Astrocyte of the cerebellum (primary cell): ENCODE measurements around the gene LIN52.

Experiments
- DNase-seq: peaks from one replicate; pipeline ENCODE4 v3.0.0-alpha.2; 2011; ENCODE audit warnings: low read depth
- H3K4me3 ChIP-seq: 2 replicates; pipeline ENCODE4 v1.5.1; 2011; ENCODE audit warnings: mild to moderate bottlenecking, low read depth, low read length, moderate library complexity
- CTCF ChIP-seq: IDR thresholded peaks from 2 replicates; pipeline ENCODE4 v1.5.1; 2012; ENCODE audit warnings: low read length, low read depth, moderate library complexity, mild to moderate bottlenecking; ENCODE audit errors: missing control alignments
- in situ Hi-C: cut with HindIII; loops from 2 replicates; pipeline ENCODE4 v1.10.0; 2017; ENCODE audit warnings: low sequenced_read_pairs

The LIN52 gene

GRCh38 chr14:74235017-74235416 lies 150.3 kb downstream of the LIN52 start:
- no peak for DNase-seq
- in situ Hi-C loops = loop anchor here (25.0 kb wide), 1 partner anchor 123 kb away; no protein-coding TSS in a partner anchor
- no peak for TF ChIP-seq CTCF

DNA sequence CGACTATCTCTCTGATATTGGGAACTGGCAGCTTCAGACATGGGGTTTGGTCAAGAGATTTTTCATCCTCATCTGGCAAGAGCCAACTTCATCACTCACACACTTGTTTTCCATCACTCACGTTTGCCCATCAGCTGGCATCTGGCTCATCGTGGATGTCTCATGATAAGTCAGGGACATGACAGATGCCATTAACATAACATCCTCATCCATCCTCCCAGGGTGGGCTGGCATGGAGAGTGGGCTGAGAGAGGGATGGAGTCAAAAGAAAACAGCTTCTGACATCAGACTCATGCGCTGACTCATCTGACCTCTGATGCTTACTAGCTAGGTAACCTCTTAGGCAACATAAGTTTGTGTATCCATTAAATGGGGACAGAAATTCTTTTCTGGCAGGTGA lies 152.7 kb downstream of the LIN52 start:
- H3K4me3 ChIP-seq = no peak overlapping the region
- no peak for TF ChIP-seq CTCF
- no peak for DNase-seq
- in situ Hi-C loops = loop anchor here (25.0 kb wide), 1 partner anchor 125 kb away; no protein-coding TSS in a partner anchor

More at GRCh38 chr14:74235017-74235416, 150.3 kb downstream of the LIN52 start:
- H3K4me3 ChIP-seq = no peak overlapping the region

- no peak within 1 kb of the TSS for H3K4me3 ChIP-seq
- no peak for TF ChIP-seq CTCF
- in situ Hi-C loops = loop anchor here (25.0 kb wide), 1 partner anchor 127 kb away; no protein-coding TSS in a partner anchor
- DNase-seq = no peak
These were observed 154.5 kb downstream of the LIN52 start, which contains the start of gene VSX2 for GRCh38 chr14:74238974-74239847. TSS of gene VSX2 (plus strand) at chr14:74239449. CDS start at chr14:74239562, 113 bp downstream.

- no peak for TF ChIP-seq CTCF
- in situ Hi-C loops = loop anchor here (25.0 kb wide), 1 partner anchor 128 kb away; no protein-coding TSS in a partner anchor
- H3K4me3 ChIP-seq = no peak overlapping the region
- no peak for DNase-seq
These were observed 155.4 kb downstream of the LIN52 start for GRCh38 chr14:74239848-74240793.

DNA sequence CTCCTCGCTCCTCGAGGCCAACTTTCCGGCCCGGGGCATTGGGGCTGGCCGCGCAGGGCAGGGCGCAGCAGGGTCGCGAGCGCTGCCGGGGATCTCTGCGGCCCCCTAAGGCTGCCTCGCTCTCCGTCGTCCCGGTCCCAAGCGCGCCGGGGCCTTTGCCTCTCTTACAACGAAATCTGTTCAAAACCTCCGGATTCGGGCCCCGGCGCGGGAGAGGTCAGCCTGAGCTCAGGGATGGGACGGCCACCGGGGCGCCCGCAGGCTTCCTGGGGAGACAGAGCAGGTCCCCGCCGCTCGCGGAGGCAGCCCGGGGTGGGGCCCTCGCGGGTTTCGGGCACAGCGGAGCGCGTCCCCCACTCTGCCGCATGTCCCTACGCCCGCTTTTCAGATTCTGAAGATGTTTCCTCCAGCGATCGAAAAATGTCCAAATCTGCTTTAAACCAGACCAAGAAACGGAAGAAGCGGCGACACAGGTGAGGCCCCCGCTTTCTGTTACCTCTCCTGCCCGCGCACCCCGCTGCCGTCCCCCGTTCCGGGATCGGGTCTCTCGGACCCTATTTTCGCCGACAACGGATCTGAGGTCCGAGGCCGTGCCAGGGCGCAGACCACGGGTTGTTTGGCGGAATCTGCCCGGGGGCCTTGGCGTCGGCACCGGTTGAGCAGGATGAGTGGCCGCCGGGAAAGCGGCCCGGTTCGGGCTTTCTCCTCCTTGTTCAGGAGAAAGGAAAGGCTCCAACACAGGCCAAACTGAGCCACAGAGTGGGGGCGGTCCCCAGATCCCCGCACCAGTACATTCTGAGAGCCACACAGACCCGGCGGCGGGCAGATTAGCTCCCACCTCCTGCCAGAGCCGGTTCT lies 156.3 kb downstream of the LIN52 start:
- no peak for TF ChIP-seq CTCF
- in situ Hi-C loops = loop anchor here (25.0 kb wide), 1 partner anchor 129 kb away; no protein-coding TSS in a partner anchor
- no peak overlapping the region for H3K4me3 ChIP-seq
- DNase-seq = no peak
